Endothelial cell of umbilical vein (primary cell): ENCODE measurements around the gene EZR. TPM values are rescaled to one million over a fixed set of nuclear protein-coding genes. Genes with fewer than 3 reads are reported as not detected.

Experiments used
- BruUV-seq: library from RNA; stranded (reverse); fragments of 400-500 nt; replicated peaks from 2 replicates; lab custom pipeline; 2021; lab: Mats Ljungman, UMichigan
- CTCF ChIA-PET: fragments of 300-600, 350-600 bp; sonication (Branson Sonifier 250); formaldehyde crosslinking; loops from one replicate; lab custom pipeline; 2021; ENCODE audit warnings: antibody characterized with exemption, inconsistent platforms; lab: Charles Lee
- POLR2A ChIA-PET: fragments of 300-600, 350-600 bp; sonication (Branson Sonifier 250); formaldehyde crosslinking; loops from one replicate; lab custom pipeline; 2021; ENCODE audit warnings: antibody characterized with exemption, inconsistent platforms; lab: Charles Lee
- DNase-seq: peaks from one replicate; pipeline ENCODE4 v3.0.0-alpha.2; 2011; ENCODE audit warnings: low read depth, low spot score
- FAIRE-seq: peaks from 2 replicates; lab custom pipeline; 2011; peaks lifted over from hg19 to GRCh38; lab: Jason Lieb, UNC
- H2AFZ ChIP-seq: 2 replicates; pipeline ENCODE4 v1.6.0; 2012; ENCODE audit warnings: low read depth, low read length, control low read depth, inconsistent platforms
- H3K27ac ChIP-seq: 2 replicates; pipeline ENCODE4 v1.5.1; 2011; ENCODE audit warnings: low read depth, mild to moderate bottlenecking, control low read depth, low read length, moderate library complexity; ENCODE audit not compliant: insufficient read depth
- H3K27me3 ChIP-seq, 2 experiments: 2 replicates each; pipeline versions ENCODE4 v1.6.0 to v1.6.1; 2011; ENCODE audit warnings: low read length in 2 of 2, mixed read lengths in 1 of 2; ENCODE audit not compliant: control insufficient read depth in 2 of 2, insufficient read depth in 2 of 2
- H3K36me3 ChIP-seq, 2 experiments: 2 replicates in 1 of 2; 3 replicates in 1 of 2; pipeline ENCODE4 v1.5.1; 2011; ENCODE audit warnings: low read length in 2 of 2, mild to moderate bottlenecking in 1 of 2, moderate library complexity in 1 of 2; ENCODE audit not compliant: control insufficient read depth in 2 of 2, insufficient read depth in 2 of 2; ENCODE audit errors: extremely low read depth in 1 of 2
- H3K4me1 ChIP-seq: 3 replicates; pipeline ENCODE4 v1.5.1; 2011; ENCODE audit warnings: mild to moderate bottlenecking, low read length; ENCODE audit not compliant: control insufficient read depth, insufficient read depth; ENCODE audit errors: extremely low read depth
- H3K4me2 ChIP-seq: 2 replicates; pipeline ENCODE4 v1.6.1; 2011; ENCODE audit warnings: low read length, control low read depth, mixed read lengths; ENCODE audit not compliant: insufficient read depth
- H3K4me3 ChIP-seq, 3 experiments: fragments of 200-600 bp in 1 of 3; sonication (generic), shearing (Covaris generic) in 1 of 3; replicated peaks in 1 of 3; 2 replicates each; pipeline ENCODE4 v1.5.1; 2011 to 2016; ENCODE audit warnings: control low read depth in 3 of 3, low read length in 3 of 3, mild to moderate bottlenecking in 2 of 3, inconsistent platforms in 1 of 3, low read depth in 1 of 3, moderate library complexity in 1 of 3; ENCODE audit not compliant: insufficient read depth in 1 of 3
- H3K79me2 ChIP-seq: 2 replicates; pipeline ENCODE4 v1.6.0; 2012; ENCODE audit warnings: low read length, inconsistent platforms; ENCODE audit not compliant: control insufficient read depth, insufficient read depth
- H3K9ac ChIP-seq: replicated peaks from 2 replicates; pipeline ENCODE3; 2011; ENCODE audit warnings: low read length, control low read depth; ENCODE audit not compliant: insufficient read depth; ENCODE audit errors: extremely low read depth
- H3K9me1 ChIP-seq: replicated peaks from 3 replicates; pipeline ENCODE4 v1.6.0; 2011; ENCODE audit warnings: mild to moderate bottlenecking, low read length; ENCODE audit not compliant: control insufficient read depth, insufficient read depth; ENCODE audit errors: extremely low read depth
- H3K9me3 ChIP-seq: replicated peaks from 2 replicates; pipeline ENCODE4 v1.5.1; 2012; ENCODE audit warnings: low read length, inconsistent platforms; ENCODE audit not compliant: control insufficient read depth, insufficient read depth
- H4K20me1 ChIP-seq: replicated peaks from 2 replicates; pipeline ENCODE3; 2011; ENCODE audit warnings: mild to moderate bottlenecking, low read length; ENCODE audit not compliant: control insufficient read depth, insufficient read depth; ENCODE audit errors: extremely low read depth
- EZH2 ChIP-seq: IDR thresholded peaks from 2 replicates; pipeline ENCODE4 v1.6.1; 2012; ENCODE audit warnings: borderline replicate concordance, low read depth, mild to moderate bottlenecking, moderate library complexity, low read length, inconsistent platforms; ENCODE audit not compliant: severe bottlenecking
- FOS ChIP-seq: IDR thresholded peaks from 2 replicates; pipeline ENCODE4 v1.6.1; 2011; ENCODE audit warnings: mild to moderate bottlenecking, low read length, moderate library complexity, borderline replicate concordance; ENCODE audit not compliant: insufficient read depth
- GATA2 ChIP-seq: IDR thresholded peaks from 2 replicates; pipeline ENCODE4 v1.7.0; 2011; ENCODE audit warnings: low read depth, mild to moderate bottlenecking, moderate library complexity, mixed read lengths, low read length; ENCODE audit not compliant: insufficient read length, insufficient read depth
- POLR2A ChIP-seq: IDR thresholded peaks from 2 replicates; pipeline ENCODE4 v1.6.1; 2012; ENCODE audit warnings: low read depth, mild to moderate bottlenecking, control low read depth, low read length
- dilution Hi-C: fragments of 300-500 bp; cut with MboI; formaldehyde crosslinking; loops from one replicate; pipeline ENCODE4 v1.15.0; 2019; ENCODE audit warnings: low sequenced_read_pairs; ENCODE audit not compliant: extremely low pct_ligation_motif_present
- intact Hi-C: fragments of 100-400 bp; cut with micrococcal nuclease; formaldehyde crosslinking; loops from one replicate; pipeline ENCODE4 v1.10.0; 2022
- polyA plus RNA-seq, 4 experiments: library from polyadenylated mRNA; depleted of rRNA in 3 of 4; stranded (reverse) in 3 of 4; unstranded in 1 of 4; fragments of >200 nt; gene quantifications; 2 replicates each; pipeline versions ENCODE4 v1.2.1 to v1.2.3, GENCODE V29; 2011 to 2012; ENCODE audit warnings: missing spikeins in 1 of 4
- total RNA-seq: library from RNA; stranded (reverse); gene quantifications from 2 replicates; pipeline ENCODE4 v1.2.3, GENCODE V29; 2021
- TF ChIP-seq, protein P1 (sequence below), 2 donors: IDR thresholded peaks; 1 replicate in 1 of 2; 2 replicates in 1 of 2; pipeline ENCODE4 v1.5.1; 2011; ENCODE audit warnings: low read length in 2 of 2, mild to moderate bottlenecking in 2 of 2, moderate library complexity in 2 of 2, control low read depth in 1 of 2, inconsistent platforms in 1 of 2, low read depth in 1 of 2; ENCODE audit not compliant: insufficient read depth in 1 of 2; ENCODE audit errors: extremely low read depth in 1 of 2

Gene EZR
- total and polyA plus RNA-seq, 2 donors (not counting 3 experiments of a cell fraction or from before 2014, with no cell fraction given), result 58.5 to 108 TPM

GRCh38 chr6:158781692-158782373 lies 37.3 kb downstream of the EZR start:
- TF ChIP-seq, protein P1, sequence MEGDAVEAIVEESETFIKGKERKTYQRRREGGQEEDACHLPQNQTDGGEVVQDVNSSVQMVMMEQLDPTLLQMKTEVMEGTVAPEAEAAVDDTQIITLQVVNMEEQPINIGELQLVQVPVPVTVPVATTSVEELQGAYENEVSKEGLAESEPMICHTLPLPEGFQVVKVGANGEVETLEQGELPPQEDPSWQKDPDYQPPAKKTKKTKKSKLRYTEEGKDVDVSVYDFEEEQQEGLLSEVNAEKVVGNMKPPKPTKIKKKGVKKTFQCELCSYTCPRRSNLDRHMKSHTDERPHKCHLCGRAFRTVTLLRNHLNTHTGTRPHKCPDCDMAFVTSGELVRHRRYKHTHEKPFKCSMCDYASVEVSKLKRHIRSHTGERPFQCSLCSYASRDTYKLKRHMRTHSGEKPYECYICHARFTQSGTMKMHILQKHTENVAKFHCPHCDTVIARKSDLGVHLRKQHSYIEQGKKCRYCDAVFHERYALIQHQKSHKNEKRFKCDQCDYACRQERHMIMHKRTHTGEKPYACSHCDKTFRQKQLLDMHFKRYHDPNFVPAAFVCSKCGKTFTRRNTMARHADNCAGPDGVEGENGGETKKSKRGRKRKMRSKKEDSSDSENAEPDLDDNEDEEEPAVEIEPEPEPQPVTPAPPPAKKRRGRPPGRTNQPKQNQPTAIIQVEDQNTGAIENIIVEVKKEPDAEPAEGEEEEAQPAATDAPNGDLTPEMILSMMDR (IDR thresholded peaks at IDR 0.05; ENCODE audit: extremely low read depth in 1 of 2, insufficient read depth in 1 of 2, low read depth in 1 of 2, low read length in 2 of 2), result no peak
- TF ChIP-seq FOS (no peak), POLR2A (no peak), GATA2 (no peak), EZH2 (no peak)
- Histone ChIP-seq H3K36me3 (peaks cover 22 to 25% of the 10 kb centered on the region in 2 experiments), H3K4me2 (no peak overlapping the region), H3K27me3 (no peaks in the 10 kb centered on the region), H3K4me1 (peaks cover 12% of the 10 kb centered on the region), H3K79me2 (no peaks in the 10 kb centered on the region), H4K20me1 (no peaks in the 10 kb centered on the region), H2AFZ (no peak overlapping the region), H3K9me1 (no peaks in the 10 kb centered on the region), H3K27ac (no peak overlapping the region), H3K9me3 (no peaks in the 10 kb centered on the region), H3K9ac (no peak overlapping the region), H3K4me3 (no peak overlapping the region)
- intact Hi-C loops (loop anchor here (10.0 kb wide), 1 partner anchor 77 kb away; no protein-coding TSS in a partner anchor), dilution Hi-C loops (no loop called here)
- no peak for FAIRE-seq
- CTCF ChIA-PET, result no interaction called here
- POLR2A ChIA-PET, result no interaction called here
- no TSS peak for BruUV-seq
- DNase-seq, result no peak
